ENCODE measurements around the gene TXNRD3. TPM values are rescaled to one million over a fixed set of nuclear protein-coding genes. Genes with fewer than 3 reads are reported as not detected.
"Not testable (repeated sequence)": the region's sequence is repeated elsewhere in the genome, so short reads cannot be mapped to it uniquely, and the experiment has no call there.

TXNRD3 gene
- total and polyA plus RNA-seq, 3 experiments from 2014 or later = 1.3 TPM

DNA sequence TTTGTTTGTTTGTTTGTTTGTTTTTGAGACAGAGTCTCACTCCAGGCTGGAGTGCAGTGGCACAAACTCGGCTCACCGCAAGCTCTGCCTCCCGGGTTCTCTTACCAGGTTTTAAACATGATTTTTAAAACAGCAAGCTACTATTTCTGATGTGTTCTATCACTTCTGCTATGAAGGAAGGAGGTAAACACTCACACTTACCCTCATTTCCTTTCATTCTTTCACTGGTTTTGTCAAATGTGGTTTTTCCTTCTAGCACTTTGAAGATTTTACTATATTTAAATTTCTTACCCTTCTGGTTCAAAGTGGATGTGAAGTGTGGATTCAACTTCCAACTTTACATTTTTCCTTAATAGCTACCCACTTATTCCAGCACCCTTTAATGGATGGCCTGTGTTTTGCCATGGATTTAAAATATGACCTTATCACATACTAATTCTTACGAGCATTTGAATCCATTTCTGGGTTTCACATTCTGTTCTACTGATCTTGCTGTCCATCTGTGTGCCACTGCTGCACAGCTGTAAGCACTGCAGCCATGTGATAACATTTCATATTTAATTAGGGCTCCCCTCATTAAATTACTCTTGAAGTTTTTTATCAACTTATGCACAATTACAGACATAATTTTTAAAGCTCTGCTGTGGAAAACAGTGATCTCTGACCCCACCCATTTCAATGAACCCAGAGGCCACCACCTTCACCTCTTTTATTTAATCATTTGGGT lies 42.3 kb downstream of the TXNRD3 start:
- H3K4me1 Mint-ChIP-seq = peaks cover 20 to 26% (median 24%) of the 10 kb centered on the region in 3 donors
- peaks cover 0 to 6% of the 10 kb centered on the region in 2 donors for H3K27me3 Mint-ChIP-seq
- Histone ChIP-seq H3K9me3 (ENCODE audit: low read length) (no peaks in the 10 kb centered on the region), H3K27ac (ENCODE audit: low read depth, low read length) (no peak overlapping the region), H3K36me3 (ENCODE audit: insufficient read depth, low read length) (no peaks in the 10 kb centered on the region), H3K27me3 (ENCODE audit: insufficient read depth, low read length, poor library complexity, severe bottlenecking) (no peaks in the 10 kb centered on the region), H3K4me3 (ENCODE audit: low read length) (no peak overlapping the region), H3K4me1 (ENCODE audit: insufficient read depth, low read length) (peaks cover 19% of the 10 kb centered on the region)
- H3K36me3 Mint-ChIP-seq = peaks cover 1 to 7% (median 2%) of the 10 kb centered on the region in 3 donors
- H3K27ac Mint-ChIP-seq = peak overlapping the region in 7 of 8 donors; percentile 9 to 79 (median 24)
- H3K4me3 Mint-ChIP-seq = peak overlapping the region in 5 of 7 donors; percentile 7 to 35 (median 23)
- no peaks in the 10 kb centered on the region for H3K9me3 Mint-ChIP-seq
- DNase-seq = no peak
- POLR2A ChIA-PET = no interaction called here
- CTCF ChIA-PET = no interaction called here

DNA sequence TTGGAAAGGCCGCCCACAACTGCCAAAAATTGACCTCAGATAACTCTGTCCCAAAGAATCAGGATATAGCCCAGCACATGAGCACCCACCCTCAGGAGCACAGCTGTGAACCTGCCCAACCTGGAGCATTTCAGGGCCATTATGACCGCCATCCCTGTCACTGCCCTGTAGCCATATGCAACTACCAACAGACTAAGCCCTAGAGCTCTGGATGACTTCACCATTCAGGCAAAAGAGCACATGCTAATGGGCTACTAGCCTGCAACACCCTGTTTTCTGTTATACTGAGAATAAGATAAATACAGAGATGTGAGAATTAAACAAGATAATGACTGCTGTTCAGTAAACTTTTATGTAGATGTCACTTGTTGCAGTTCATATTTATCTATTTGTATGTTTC lies 45.0 kb downstream of the TXNRD3 start:
- peaks cover 24 to 35% (median 25%) of the 10 kb centered on the region in 3 donors for H3K4me1 Mint-ChIP-seq

DNA sequence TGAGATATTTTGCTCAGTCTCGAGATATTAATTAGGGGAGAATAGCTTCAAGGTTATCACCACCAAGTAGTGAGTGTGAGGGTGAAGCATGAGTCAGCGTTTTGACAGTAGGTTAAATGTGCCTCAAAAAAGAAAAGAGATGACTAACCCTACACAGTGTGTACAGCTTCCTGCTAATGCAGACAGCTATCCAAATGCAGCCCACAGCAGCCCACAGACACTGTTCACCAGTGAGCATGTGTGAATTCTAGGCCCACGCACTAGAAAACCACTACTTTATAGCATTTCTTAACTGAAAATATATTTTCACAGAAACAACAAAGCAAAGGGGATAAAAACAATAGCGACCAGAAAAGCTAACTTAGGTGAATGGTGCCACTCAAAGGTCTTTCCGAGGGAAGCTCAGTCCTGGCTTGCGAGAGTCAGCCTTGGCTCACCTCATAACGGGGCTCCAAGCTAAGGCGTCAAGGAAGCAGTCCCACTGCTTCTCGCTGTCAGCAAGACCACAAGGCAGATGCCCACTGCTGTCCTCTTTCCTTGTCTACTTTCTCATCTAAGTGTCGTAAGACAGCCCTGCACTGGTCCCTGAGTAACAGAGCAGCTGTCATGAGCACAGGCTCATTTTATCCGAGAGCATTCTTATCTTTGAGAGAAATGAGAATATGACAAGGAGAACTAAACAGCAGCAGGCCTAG lies 47.6 kb downstream of the TXNRD3 start:
- H3K36me3 ChIP-seq (ENCODE audit: insufficient read depth, low read length) = no peaks in the 10 kb centered on the region
- Mint-ChIP-seq H3K36me3 (peaks cover 0 to 4% (median 2%) of the 10 kb centered on the region in 3 donors), H3K27me3 (peaks cover 3 to 10% of the 10 kb centered on the region in 2 donors), H3K4me1 (peaks cover 9 to 19% (median 9%) of the 10 kb centered on the region in 3 donors), H3K9me3 (no peaks in the 10 kb centered on the region), H3K4me3 (peak overlapping the region in 1 of 7 donors; percentile 14), H3K27ac (peak overlapping the region in 4 of 8 donors; percentile 58 to 90 (median 70))
- POLR2A ChIA-PET = no interaction called here
- DNase-seq = peak in 3 of 5 donors; percentile 15 to 53 (median 21)
- no peak overlapping the region for H3K27ac ChIP-seq (ENCODE audit: low read depth, low read length)
- H3K27me3 ChIP-seq (ENCODE audit: insufficient read depth, low read length, poor library complexity, severe bottlenecking) = no peaks in the 10 kb centered on the region
- peaks cover 6% of the 10 kb centered on the region for H3K4me1 ChIP-seq (ENCODE audit: insufficient read depth, low read length)
- CTCF ChIA-PET = no interaction called here
- no peak overlapping the region for H3K4me3 ChIP-seq (ENCODE audit: low read length)
- no peaks in the 10 kb centered on the region for H3K9me3 ChIP-seq (ENCODE audit: low read length)

More for the DNA sequence above, 45.0 kb downstream of the TXNRD3 start:
- CTCF ChIA-PET = no interaction called here
- H3K27ac ChIP-seq (ENCODE audit: low read depth, low read length) = no peak overlapping the region
- no peaks in the 10 kb centered on the region for H3K9me3 ChIP-seq (ENCODE audit: low read length)
- no peak for DNase-seq
- Mint-ChIP-seq H3K9me3 (no peaks in the 10 kb centered on the region), H3K4me3 (no peak overlapping the region), H3K27me3 (peaks cover 3% of the 10 kb centered on the region in 2 donors), H3K27ac (no peak overlapping the region), H3K36me3 (peaks cover 0 to 4% (median 2%) of the 10 kb centered on the region in 3 donors)
- H3K4me3 ChIP-seq (ENCODE audit: low read length) = no peak overlapping the region
- H3K4me1 ChIP-seq (ENCODE audit: insufficient read depth, low read length) = peaks cover 19% of the 10 kb centered on the region
- H3K36me3 ChIP-seq (ENCODE audit: insufficient read depth, low read length) = no peaks in the 10 kb centered on the region
- POLR2A ChIA-PET = no interaction called here
- no peaks in the 10 kb centered on the region for H3K27me3 ChIP-seq (ENCODE audit: insufficient read depth, low read length, poor library complexity, severe bottlenecking)

DNA sequence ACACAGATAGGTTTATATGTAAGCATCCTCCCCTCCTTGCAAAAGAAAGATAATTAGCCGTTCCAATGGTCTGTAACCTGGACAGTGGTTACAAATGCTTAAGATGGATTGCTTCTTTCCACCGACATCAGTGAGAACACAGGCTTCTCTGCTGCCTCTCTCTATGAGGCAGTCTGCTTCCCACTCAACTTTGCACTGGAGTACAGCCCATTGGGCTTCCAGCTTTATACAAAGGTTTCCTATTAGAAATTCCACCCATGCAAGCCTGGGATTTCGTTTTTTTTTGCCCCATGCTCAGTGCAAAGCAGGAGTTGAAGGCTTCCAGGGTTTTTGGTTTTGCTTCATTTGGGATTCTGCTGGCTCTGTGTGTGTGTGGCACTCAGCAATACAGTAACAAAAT lies 48.9 kb downstream of the TXNRD3 start:
- peaks cover 4 to 9% (median 5%) of the 10 kb centered on the region in 3 donors for H3K4me1 Mint-ChIP-seq
- H3K4me3 Mint-ChIP-seq = no peak overlapping the region
- H3K27ac Mint-ChIP-seq = no peak overlapping the region
- CTCF ChIA-PET = no interaction called here
- no peaks in the 10 kb centered on the region for H3K9me3 Mint-ChIP-seq
- Histone ChIP-seq H3K27me3 (ENCODE audit: insufficient read depth, low read length, poor library complexity, severe bottlenecking) (no peaks in the 10 kb centered on the region), H3K4me3 (ENCODE audit: low read length) (no peak overlapping the region), H3K4me1 (ENCODE audit: insufficient read depth, low read length) (no peaks in the 10 kb centered on the region), H3K36me3 (ENCODE audit: insufficient read depth, low read length) (no peaks in the 10 kb centered on the region), H3K9me3 (ENCODE audit: low read length) (no peaks in the 10 kb centered on the region), H3K27ac (ENCODE audit: low read depth, low read length) (no peak overlapping the region)
- no peak for DNase-seq
- H3K36me3 Mint-ChIP-seq = peaks cover 0 to 4% (median 2%) of the 10 kb centered on the region in 3 donors
- H3K27me3 Mint-ChIP-seq = peaks cover 3 to 15% of the 10 kb centered on the region in 2 donors
- POLR2A ChIA-PET = no interaction called here

DNA sequence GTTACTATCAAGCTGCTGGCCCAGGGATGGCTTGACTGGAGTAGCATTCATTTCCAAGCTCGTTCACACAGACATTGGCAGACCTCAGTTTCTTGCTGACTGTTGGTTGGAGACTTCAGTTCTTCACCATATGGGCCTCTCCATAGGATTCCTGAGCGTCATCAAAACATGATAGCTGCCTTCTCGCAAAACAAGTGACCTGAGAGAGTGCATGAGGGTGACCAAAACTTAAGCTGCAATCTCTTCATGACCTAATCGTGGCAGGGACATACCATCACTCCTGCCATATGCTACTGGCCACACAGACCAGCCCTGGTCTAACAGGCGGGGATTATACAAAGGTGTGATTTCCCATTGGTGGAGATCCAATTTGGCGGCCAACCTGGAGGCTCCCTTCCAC lies 50.2 kb downstream of the TXNRD3 start:
- no peak overlapping the region for H3K4me3 Mint-ChIP-seq
- no peak for DNase-seq
- H3K36me3 Mint-ChIP-seq = peaks cover 0 to 4% (median 2%) of the 10 kb centered on the region in 3 donors
- no peak overlapping the region for H3K27ac Mint-ChIP-seq
- Histone ChIP-seq H3K36me3 (ENCODE audit: insufficient read depth, low read length) (no peaks in the 10 kb centered on the region), H3K4me3 (ENCODE audit: low read length) (no peak overlapping the region), H3K9me3 (ENCODE audit: low read length) (no peaks in the 10 kb centered on the region), H3K27me3 (ENCODE audit: insufficient read depth, low read length, poor library complexity, severe bottlenecking) (no peaks in the 10 kb centered on the region), H3K4me1 (ENCODE audit: insufficient read depth, low read length) (no peaks in the 10 kb centered on the region), H3K27ac (ENCODE audit: low read depth, low read length) (no peak overlapping the region)
- peaks cover 6 to 26% of the 10 kb centered on the region in 2 donors for H3K27me3 Mint-ChIP-seq
- ChIA-PET POLR2A (no interaction called here), CTCF (no interaction called here)
- H3K9me3 Mint-ChIP-seq = peaks cover 0 to 2% (median 0%) of the 10 kb centered on the region in 5 donors
- peaks cover 4 to 9% (median 5%) of the 10 kb centered on the region in 3 donors for H3K4me1 Mint-ChIP-seq

GRCh38 chr3:126599101-126599500 lies 55.8 kb downstream of the TXNRD3 start:
- peaks cover 6 to 46% of the 10 kb centered on the region in 2 donors for H3K27me3 Mint-ChIP-seq
- Histone ChIP-seq H3K4me1 (ENCODE audit: insufficient read depth, low read length) (no peaks in the 10 kb centered on the region), H3K27ac (ENCODE audit: low read depth, low read length) (no peak overlapping the region), H3K9me3 (ENCODE audit: low read length) (no peaks in the 10 kb centered on the region), H3K4me3 (ENCODE audit: low read length) (no peak overlapping the region), H3K27me3 (ENCODE audit: insufficient read depth, low read length, poor library complexity, severe bottlenecking) (no peaks in the 10 kb centered on the region), H3K36me3 (ENCODE audit: insufficient read depth, low read length) (no peaks in the 10 kb centered on the region)
- H3K36me3 Mint-ChIP-seq = no peaks in the 10 kb centered on the region
- H3K4me1 Mint-ChIP-seq = no peaks in the 10 kb centered on the region
- H3K27ac Mint-ChIP-seq = no peak overlapping the region
- DNase-seq = no peak
- H3K9me3 Mint-ChIP-seq = peaks cover 0 to 6% (median 0%) of the 10 kb centered on the region in 5 donors
- POLR2A ChIA-PET = no interaction called here
- CTCF ChIA-PET = no interaction called here
- H3K4me3 Mint-ChIP-seq = no peak overlapping the region

DNA sequence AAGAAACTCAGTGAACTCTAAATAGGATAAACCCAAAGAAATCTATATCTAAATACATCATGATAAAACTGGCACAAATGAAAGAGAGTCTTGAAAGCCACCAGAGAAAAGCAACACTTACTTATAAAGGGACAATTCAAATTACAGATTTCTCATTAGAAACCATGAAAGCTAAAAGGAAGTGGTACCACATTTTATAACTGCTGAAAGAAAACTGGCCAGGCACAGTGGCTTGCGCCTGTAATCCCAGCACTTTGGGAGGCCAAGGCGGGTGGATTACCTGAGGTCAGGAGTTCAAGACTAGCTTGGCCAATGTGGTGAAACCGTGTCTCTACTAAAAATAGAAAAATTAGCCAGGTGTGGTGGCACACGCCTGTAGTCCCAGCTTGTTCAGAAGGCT lies 59.4 kb downstream of the TXNRD3 start:
- H3K9me3 Mint-ChIP-seq; H3K4me3 ChIP-seq (ENCODE audit: low read length); CTCF ChIA-PET; H3K36me3 ChIP-seq (ENCODE audit: insufficient read depth, low read length); H3K4me1 ChIP-seq (ENCODE audit: insufficient read depth, low read length); H3K4me3 Mint-ChIP-seq; H3K27me3 ChIP-seq (ENCODE audit: insufficient read depth, low read length, poor library complexity, severe bottlenecking); H3K9me3 ChIP-seq (ENCODE audit: low read length); H3K36me3 Mint-ChIP-seq; DNase-seq; H3K27ac ChIP-seq (ENCODE audit: low read depth, low read length); H3K4me1 Mint-ChIP-seq; H3K27ac Mint-ChIP-seq; POLR2A ChIA-PET: not testable (repeated sequence)
- peaks cover 6 to 47% of the 10 kb centered on the region in 2 donors for H3K27me3 Mint-ChIP-seq

DNA sequence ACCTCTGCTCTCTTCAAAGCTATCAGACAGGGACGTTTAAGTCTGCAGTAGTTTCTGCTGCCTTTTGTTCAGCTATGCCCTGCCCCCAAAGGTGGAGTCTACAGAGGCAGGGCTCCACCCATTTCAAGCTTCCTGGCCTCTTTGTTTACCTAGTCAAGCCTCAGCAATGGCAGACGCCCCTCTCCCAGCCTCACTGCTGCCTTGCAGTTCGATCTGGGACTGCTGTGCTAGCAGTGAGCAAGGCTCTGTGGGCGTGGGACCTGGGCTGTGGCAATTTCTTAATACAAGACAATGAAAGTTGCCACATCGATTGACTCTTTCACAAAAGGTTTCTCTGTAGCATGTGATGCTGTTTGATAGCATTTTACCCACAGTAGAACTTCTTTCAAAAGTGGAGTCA lies 63.4 kb downstream of the TXNRD3 start:
- H3K9me3 ChIP-seq (ENCODE audit: low read length); POLR2A ChIA-PET; H3K27ac ChIP-seq (ENCODE audit: low read depth, low read length); DNase-seq; H3K36me3 Mint-ChIP-seq; CTCF ChIA-PET; H3K27me3 ChIP-seq (ENCODE audit: insufficient read depth, low read length, poor library complexity, severe bottlenecking); H3K4me1 Mint-ChIP-seq; H3K4me1 ChIP-seq (ENCODE audit: insufficient read depth, low read length); H3K4me3 ChIP-seq (ENCODE audit: low read length); H3K27ac Mint-ChIP-seq; H3K36me3 ChIP-seq (ENCODE audit: insufficient read depth, low read length); H3K4me3 Mint-ChIP-seq: not testable (repeated sequence)
- Mint-ChIP-seq H3K27me3 (peaks cover 17 to 32% of the 10 kb centered on the region in 2 donors), H3K9me3 (peaks cover 6 to 11% (median 9%) of the 10 kb centered on the region in 5 donors)

Data from CD8-positive, alpha-beta memory T cell (primary cell).